DMS79 (cell line): ENCODE results near the gene COASY.

Source experiments
- DNase-seq: peaks from one replicate; lab custom pipeline; 2025; lab: John Stamatoyannopoulos, UW

The COASY gene

DNA sequence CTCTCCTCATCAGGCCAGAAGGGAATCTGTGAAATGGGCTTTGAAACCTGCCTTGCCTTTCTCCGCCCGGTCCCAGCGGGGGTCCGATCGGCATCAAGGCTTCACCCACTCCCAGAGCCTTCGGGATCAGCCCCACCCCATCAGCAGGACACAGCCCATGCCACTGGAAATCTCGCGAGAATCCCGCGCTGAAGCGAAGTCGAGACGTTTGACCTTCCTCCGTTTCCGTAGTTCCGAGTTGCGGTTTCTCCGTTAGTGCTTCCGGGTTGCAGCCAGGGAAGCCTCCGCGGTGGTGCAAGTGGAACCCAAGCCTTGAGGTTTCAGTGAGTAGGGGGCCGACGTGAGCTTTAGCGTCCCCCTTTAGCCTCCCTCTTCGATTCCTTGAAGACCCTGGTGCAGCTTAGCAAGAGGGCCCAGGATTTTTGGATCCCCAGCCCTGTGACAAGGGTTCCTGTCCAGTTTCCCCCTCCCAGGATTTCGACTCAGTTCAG is at the start of gene COASY:
Gene COASY, plus strand, starts transcription at position 252 of the 491 bp plus-strand sequence. CDS start 475 bp downstream, outside the sequence.
- DNase-seq: peak; percentile 93

DNA sequence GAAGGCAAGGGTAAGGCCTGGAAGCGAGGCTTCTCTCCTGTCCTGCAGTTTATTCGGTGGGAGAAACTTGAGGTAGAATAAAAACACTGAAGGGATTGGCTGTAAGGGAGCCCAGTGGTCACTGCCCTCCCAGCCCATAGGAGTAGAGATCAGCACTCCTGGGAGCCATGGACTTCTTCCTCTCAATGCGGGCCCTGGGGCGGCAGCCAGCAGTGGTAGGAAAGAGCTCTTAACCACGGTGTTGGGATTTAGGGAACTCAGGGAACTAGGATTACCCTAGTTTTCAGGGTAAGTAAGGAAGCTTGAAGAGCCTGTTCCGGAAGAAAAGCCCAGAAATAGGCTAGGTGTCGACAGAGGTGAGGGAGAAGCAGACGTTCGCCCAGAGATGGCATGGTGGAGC is 49.7 kb upstream of the COASY start:
- no peak for DNase-seq

DNA sequence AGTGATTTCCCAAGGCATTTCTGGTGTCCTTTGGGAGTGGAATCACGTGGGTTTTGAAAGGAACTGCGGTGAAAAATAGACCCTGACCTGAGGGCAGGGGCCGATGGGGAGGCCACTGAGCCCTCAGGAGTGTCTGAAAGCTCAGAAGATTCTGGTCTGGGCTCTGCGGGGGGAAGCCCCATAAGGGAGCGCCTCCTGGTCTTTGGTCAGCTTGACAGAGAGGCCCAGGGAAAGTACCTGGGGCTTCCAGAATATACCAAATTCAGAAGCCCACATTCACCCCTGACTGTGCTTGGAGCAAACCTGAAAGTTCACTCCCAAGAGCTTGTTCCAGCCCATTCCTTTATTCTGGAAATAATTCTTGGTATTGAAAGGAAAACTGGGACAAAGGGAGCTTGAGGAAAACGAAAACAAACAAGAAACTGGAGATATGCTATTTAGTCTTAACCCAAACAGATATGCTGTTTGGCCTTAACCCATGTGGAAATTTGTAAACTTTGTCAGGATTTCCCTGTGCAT is 49.2 kb upstream of the COASY start:
- DNase-seq: no peak

DNA sequence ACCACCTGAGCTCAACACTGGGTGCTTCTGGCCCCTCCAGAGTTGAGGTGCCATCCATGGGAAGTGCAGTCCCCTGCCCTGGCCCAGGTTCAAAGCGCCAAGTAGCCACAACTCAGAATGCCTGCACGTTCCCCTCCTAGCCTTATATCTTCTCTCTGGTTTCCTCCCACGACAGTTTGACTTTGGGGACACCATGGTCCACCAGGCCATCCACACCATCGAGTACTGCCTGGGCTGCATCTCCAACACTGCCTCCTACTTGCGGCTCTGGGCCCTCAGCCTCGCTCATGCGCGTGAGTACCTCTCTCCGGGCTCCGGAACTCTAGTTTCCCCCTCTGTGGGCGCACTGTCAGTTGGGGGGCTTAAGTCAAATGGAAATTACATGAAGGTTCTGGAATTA is 48.3 kb upstream of the COASY start:
- no peak for DNase-seq

DNA sequence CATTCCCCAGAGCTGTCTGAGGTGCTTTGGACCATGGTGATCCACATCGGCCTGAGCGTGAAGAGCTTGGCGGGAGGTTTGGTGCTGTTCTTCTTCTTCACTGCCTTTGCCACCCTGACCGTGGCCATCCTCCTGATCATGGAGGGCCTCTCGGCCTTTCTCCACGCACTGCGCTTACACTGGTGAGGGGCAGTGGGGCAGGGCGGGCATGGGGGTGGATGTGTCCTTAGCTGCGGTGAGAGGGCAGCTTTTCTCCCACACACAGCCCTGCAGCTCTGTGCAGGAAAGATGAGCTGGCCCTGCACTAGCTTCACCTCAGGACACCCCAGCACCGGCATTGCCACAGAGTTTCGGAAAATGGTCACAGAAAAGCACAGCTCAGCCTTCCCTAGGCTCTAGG is 47.7 kb upstream of the COASY start:
- DNase-seq: no peak

DNA sequence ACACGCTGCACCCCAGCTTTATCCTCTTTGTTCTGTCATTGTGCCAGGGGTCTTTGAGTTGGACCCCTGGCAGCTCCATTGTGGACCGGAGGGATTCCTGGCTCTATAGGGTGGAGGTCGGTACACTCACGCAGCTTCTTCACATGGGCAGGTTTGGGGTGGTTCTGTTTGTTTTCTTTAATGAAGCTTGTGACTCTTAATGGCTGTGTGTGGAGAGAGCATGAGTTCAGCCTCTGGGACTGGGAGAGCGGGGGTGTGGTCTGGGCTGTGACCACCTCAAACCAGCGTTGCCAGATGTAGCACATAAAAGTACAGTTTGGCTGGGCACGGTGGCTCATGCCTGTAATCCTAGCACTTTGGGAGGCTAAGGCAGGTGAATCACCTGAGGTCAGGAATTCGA is 47.1 kb upstream of the COASY start:
- no peak for DNase-seq

DNA sequence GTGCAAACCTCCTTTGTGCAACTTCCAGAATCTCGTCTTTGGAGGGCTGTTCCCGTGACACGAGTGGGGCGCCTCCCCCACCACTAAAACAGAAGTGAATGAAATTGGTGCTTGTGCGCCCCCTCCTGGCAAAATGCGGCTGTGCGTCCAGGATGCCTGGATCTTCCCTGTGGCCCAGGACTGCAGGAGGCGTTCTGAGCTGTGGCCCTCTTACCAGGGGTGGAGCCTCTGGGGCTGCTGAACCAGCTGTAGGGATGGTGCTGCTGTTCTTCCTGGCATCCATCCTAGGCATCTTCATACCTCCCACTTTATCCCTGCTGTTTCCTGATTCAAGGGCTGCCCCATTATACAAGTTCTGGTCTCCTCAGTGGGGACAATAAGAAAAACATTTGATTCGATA is 44.4 kb upstream of the COASY start:
- no peak for DNase-seq

DNA sequence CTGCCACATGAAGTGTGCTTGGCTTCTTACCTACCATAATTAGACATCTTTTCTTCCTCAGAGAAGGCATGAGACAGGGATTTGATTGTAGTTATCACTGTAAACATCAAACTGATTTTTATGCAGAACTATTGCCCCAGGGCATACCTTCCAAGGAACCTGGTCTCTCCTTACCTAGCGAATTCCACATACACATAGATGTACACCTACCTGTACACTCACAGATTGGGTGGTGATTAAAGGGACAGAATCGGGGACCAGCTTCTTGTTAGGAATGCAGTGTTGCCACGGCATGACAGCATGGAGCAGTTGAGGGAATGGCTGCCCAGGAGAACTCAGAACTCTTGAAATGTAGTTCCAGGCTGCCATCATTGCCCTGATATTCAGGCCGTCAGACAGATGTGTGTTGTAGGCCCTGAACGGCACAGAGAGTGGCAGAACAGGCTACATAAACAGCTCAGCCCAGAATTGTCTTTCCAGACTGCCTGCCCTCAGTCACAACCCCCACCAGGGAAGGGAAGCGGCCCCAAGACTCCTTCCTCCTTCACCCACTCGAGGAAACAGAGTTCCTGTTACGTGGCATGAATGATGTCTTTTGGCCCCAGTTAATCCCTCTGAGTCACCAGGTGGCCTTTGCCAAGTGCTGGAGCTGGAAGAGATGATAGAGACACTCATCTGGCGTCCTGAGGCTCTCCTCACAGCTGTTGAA is 43.7 kb upstream of the COASY start:
- no peak for DNase-seq

DNA sequence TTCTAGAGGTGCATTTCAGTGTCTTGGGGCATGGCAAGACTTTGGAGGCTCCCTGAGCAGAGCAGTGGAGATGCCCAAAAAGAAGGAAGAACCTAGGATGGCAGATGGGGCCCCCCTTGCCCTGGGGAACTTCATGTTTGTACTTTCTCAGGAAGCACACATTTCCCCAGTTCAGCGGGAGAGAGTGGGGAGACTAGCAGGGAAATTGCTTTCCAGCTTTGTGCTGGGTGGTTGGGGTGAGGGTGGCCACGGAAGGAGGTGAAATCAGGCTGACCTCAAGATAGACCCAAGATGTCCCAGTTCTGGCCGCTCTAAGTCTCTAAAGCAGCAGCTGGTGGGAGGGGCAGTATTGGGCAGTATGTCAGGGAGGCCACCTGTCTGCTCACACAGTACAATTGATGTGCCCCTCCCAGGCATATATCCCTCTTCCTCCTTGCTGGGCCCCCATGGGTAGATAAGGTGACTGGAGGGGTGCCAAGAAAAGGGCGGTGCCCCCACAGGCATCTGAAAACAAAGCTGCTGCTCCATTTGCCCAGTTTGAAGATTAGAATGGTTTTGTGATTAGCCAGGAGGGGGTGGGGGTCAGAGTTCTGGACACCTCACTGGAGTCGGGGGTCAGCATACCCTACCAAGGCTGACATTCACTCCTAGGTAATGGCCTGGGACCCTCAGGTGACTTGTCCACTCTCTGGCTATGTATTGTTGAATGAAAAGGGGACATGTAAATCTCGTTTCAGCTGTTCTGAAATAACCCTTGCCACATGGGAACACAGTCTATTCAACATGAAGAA is 43.0 kb upstream of the COASY start:
- no peak for DNase-seq

DNA sequence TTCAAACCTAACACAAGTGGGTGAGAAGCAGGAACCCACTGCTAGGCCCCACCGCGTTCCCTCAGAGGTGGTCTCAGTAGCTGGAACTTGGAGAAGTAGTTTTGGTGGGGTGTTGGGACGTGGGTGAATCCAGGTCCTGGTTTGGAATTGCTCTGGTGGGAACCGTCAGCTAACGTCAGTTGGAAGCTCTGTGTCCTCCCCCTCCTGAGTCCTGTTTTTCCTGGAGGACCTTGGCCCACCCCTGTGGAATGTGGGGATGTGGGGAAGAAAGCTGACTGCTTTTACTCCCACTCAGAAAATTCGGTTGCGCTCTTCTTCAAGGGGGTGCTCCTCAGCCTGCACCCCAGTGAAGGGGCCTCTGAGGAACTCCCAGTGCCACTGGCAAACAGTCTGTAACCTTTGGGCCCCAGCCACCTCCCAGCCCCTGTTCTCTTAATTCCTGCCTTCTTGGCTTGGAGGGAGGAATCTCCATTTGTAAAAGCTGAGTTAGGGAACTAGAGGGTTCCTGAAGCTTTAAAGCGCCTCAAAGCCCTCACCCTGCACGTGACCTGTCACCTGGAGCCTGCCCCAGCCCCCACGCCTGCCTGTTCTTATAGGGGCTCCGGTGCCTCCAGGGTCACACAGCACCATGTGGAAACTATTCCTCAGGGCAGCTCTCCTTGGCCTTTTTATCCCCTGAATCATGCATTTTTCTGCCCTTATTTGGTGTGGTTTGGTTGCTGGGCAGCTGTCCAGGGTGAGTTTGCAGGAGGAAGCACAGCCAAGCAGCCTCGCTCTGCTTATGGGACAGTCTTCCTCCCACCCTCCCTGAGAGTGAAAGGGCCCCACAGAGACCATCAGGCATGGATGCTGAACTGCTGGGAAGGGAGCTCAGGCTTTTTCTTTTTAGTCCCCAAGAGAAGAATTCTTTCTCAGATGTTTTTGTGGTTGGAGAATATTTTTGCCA is 42.1 kb upstream of the COASY start:
- DNase-seq: no peak

DNA sequence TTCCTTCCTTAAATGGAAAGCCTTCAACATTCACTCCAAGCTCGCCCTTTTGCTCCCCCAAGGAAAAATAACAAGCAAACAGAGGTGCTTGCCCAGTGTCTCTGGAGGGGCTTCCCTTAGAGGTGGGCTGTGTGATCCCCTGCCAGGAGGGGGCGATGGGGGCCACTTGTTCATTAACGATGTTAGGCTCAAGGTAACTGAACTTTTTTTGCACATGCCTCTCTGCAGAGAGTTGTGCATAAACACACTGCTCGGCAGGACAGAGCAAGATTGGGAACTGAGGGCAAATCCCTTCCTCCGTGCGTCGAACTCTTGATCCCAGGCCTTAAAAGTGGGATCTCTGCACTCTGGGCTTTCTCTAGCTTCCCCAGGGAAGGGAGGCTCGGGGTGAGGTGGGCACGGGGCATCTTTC is 41.4 kb upstream of the COASY start:
- no peak for DNase-seq

DNA sequence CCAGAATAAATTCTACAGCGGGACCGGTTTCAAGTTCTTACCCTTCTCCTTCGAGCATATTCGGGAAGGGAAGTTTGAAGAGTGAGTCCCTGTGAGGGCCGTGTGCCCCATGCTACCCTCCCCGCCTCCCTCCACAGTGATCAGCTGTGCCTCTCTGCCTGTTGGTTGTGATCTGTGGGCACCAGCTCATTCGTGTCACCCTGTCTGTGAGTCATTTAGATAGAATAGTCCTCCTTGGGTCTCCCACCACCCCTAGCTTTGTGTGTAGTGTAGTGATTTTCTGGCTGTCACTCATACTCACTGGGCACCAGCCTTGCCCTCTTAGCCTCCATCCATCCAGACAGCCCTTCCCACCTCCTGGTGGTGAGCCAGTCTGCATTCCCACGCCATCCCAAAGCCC is 40.9 kb upstream of the COASY start:
- DNase-seq: no peak

DNA sequence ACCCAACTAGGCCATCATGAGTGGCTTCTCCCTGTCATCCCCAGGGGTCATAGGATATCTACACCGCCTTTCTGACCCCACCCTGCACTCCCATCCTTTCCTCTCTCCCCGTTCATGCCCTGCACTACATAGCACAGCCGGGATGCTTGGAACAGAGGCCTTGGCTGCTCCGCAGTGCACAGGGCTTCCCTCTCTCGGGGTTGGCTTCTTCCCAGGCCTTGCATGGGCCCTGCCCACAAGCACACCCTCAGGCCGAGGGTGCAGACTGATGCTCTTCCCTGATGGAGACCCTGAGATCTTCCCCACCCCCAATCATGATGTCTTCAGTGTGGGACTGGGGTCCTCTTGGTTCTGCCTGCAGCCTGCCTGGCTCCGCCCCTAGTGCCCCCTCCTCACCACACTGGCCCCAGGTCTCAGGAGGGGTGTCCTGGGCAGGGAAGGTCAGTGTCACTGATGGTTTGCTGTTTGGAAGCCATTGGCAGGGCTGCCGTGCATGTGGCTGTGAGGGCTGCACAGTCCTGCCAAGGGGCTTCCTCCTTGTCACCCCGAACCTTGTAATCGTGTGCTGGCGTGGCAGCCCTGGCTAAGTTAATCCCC is 40.2 kb upstream of the COASY start:
- DNase-seq: no peak

DNA sequence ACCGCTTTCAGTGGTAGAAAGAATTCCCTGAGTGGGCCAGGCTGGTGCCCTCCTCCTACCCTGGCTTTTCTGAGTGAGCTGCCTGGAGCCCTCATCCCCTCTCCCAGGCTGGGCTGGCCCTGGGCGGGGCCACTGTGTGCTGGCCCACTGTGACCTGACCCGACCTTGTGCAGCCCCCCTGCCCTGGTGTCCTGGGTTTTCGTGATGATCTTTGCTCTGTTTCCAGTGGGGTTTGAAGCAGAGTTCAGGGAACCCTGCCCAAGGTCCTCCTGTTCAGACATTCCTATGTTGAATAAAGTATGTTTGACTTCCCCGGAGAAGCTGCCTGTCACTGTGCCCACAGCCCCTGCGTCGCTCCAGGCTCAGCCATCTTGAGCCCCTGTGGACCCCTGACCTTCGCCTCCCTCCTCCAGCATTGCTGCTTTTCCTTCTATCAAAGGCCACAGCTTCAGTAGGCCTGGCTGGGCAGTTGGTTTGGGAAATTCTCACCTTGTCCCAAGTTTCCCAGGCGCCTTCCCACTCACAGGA is 39.6 kb upstream of the COASY start:
- no peak for DNase-seq

DNA sequence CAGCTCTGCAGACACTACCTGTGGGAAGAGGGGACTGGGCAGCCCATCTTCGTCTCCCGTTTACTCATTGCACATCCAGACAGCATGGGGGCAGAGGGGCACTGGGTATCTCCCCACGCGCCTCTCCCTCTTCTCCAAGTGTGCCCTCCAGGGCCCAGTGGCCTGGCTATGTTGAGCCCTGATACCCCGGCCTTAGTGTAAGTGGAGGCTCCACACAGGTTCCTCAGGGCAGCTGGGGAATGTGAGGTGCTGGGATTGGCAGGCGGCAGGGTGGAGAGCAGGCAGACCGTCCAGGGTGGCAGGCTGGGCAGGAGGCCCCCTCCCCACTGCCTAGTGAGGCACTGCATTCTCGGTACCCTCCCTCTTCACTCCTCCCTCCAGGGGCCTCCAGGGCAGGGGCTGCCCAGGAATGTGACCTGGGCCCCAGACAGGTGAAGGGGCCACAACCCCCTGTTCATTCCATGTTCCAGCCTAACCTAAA is 39.1 kb upstream of the COASY start:
- no peak for DNase-seq

DNA sequence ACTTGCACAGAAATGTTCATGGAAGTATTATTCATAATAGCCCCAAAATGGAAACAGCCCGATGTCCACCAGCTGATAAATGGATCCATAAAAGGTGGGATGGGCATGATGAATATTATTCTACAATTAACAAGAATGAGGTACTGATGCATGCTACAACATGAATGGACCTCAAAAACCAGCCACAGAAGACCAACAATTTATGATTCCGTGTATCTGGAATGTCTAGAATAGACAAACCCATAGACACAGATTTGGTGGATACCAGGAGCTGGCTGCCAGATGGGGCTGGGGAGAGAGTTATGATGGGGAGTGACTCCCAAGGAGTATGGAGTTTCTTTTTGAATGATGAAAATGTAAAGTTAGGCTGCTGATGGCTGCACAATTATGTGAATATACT is 36.7 kb upstream of the COASY start:
- no peak for DNase-seq

DNA sequence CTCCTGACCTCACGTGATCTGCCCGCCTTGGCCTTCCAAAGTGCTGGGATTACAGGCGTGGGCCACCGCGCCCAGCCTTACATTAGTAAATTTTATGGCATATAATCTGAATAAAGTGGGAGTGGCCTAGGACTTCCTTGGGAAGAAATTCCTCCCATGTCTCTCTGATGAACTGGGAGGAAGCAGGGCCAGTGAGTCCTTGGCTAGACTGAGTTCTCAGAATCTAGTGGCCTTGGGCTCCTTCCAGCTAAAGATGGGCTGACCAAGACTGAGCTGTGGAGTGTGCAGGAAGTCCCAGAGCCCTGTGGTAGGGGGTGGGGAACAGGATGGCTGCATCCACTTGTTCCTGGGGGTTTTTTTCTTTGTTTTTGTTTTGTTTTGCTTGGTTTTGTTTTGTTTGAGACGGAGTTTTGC is 35.9 kb upstream of the COASY start:
- DNase-seq: no peak

DNA sequence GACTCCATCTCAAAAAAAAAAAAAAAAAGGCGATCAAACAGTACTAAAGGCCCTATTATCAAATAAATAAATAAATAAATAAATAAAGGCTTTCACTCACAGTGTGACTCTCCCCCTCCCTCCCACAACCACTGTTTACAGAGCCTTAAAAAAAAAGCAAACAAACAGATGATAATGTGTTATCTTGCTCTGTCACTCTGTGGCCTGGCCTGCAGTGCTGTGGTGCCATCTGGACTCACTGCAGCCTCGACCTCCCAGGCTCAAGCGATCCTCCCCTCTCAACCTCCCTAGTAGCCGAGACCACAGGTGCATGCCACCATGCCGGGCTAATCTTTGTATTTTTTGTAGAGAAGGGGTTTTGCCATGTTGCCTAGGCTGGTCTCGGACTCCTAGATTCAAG is 34.0 kb upstream of the COASY start:
- no peak for DNase-seq

DNA sequence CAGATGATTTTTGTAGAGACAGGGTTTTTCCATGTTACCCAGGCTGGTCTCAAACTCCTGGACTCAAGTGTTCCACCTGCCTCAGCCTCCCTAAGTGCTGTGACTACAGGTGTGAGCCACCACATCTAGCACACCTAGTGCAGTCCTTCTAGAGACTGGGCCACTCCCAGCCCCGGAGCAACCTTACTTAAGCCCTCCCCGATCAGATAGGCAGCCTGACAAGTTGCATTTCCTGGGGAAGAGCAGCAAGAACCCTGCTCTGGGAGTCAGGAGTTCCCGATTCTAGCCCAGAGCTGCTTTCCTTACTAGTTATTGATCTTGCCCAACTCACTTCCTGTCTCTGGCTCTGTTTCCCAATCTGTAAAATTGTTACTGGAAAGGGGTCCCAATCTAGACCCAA is 32.9 kb upstream of the COASY start:
- DNase-seq: no peak

DNA sequence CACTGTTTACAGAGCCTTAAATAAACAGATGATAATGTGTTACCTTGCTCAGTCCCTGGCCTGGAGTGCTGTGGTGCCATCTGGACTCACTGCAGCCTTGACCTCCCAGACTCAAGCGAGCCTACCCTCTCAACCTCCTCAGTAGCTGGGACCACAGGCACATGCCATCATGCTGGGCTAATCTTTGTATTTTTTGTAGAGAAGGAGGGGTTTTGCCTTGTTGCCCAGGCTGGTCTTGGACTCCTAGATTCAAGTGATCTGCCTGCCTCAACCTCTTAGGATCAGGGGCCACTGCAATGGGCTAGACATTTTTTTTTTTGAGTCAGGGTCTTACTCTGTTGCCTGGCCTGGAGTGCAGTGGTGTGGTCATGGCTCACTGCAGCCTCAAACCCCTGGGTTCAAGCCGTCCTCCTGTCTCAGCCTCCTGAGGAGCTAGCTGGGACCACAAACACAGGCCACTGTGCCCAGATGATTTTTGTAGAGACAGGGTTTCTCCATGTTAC is 30.9 kb upstream of the COASY start:
- DNase-seq: no peak
